ENCODE measurements around the gene LAMB3.

LAMB3 gene

DNA sequence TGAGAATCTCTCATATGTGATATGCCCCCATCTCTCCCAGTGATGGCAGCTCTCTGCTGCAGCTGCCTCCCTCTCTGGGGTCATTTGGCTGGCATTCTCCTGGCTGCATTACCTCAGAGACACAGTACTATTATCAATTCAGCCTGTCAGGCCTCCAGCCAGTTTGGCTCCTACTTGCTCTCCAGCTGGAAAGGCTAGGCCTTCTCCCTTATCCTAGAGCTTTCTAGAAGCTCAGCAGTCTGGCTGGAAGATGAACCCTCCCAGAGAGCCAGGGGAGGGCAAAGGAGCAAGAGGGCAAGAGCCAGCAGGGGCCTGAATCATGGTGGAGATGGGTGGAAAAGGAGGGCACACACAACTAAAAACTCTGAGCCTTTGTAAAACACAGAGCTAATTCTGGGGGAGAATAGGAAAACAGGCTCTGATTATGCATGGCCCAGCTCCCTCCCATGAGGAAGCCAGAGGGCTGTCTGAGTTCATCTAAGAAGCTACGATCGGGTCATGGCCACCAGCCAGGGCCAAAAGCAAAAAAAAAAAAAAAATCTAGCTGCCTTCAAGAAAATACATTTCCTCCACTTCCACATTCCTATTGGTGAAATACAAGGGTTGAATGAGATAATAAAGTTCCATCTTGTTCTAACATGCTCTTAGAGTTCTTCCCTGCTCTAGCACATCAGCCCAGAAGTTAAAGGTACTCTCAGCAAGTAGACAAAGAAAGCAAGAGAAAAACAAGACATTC, 8.8 kb downstream of the LAMB3 start:
- DNase-seq (ENCODE audit: extremely low spot score): no peak

DNA sequence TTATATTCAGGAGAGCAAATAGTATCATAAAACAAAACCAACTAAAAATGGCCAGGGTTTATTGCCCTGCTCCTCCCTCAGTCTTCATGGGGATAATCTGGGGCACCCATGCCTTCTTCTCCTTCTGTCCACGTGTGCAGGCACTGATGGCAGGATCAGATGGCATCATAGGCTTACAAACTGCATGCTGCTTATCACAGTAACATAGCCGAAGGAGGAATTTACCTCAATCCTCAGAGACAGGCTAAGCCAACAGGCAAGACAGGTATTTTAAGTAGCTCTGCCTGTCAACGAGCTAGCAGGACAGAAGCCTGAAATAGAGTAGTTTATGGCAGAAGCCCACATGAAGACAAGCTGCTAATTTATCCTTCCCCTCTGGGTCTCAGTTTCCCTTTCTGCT, 9.4 kb downstream of the LAMB3 start:
- no peak for TF ChIP-seq HDGF (IDR thresholded peaks at IDR 0.05; ENCODE audit: borderline replicate concordance)
- no peak for TF ChIP-seq FOXK2 (IDR thresholded peaks at IDR 0.05)
- TF ChIP-seq SUZ12 (IDR thresholded peaks at IDR 0.05): no peak
- no peak for TF ChIP-seq NFRKB (IDR thresholded peaks at IDR 0.05)
- TF ChIP-seq ZNF384 (IDR thresholded peaks at IDR 0.05): no peak
- TF ChIP-seq CTBP1 (IDR thresholded peaks at IDR 0.05; ENCODE audit: borderline replicate concordance): no peak
- TF ChIP-seq LEF1 (IDR thresholded peaks at IDR 0.05; ENCODE audit: borderline replicate concordance): no peak
- no peak for TF ChIP-seq SP1 (IDR thresholded peaks at IDR 0.05)
- TF ChIP-seq ELF4 (IDR thresholded peaks at IDR 0.05): no peak
- TF ChIP-seq BHLHE40 (IDR thresholded peaks at IDR 0.05; ENCODE audit: borderline replicate concordance): no peak
- TF ChIP-seq, protein P1, sequence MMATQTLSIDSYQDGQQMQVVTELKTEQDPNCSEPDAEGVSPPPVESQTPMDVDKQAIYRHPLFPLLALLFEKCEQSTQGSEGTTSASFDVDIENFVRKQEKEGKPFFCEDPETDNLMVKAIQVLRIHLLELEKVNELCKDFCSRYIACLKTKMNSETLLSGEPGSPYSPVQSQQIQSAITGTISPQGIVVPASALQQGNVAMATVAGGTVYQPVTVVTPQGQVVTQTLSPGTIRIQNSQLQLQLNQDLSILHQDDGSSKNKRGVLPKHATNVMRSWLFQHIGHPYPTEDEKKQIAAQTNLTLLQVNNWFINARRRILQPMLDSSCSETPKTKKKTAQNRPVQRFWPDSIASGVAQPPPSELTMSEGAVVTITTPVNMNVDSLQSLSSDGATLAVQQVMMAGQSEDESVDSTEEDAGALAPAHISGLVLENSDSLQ (IDR thresholded peaks at IDR 0.05): no peak
- no peak for TF ChIP-seq L3MBTL2 (conservative IDR thresholded peaks at IDR 0.05)
- no peak for TF ChIP-seq FOXM1 (IDR thresholded peaks at IDR 0.05; ENCODE audit: borderline replicate concordance)
- no peak for TF ChIP-seq ARNT (IDR thresholded peaks at IDR 0.05)
- no peak for TF ChIP-seq TARDBP (IDR thresholded peaks at IDR 0.05)
- CTCF ChIA-PET: interaction anchor here (0.7 to 0.8 kb wide), 2 partner anchors 14 to 394 kb away, joined by 3 to 5 read pairs; no protein-coding TSS in a partner anchor
- POLR2A ChIA-PET: no interaction called here
- DNase-seq (ENCODE audit: extremely low spot score): no peak

More for the DNA sequence above, 8.8 kb downstream of the LAMB3 start:
- TF ChIP-seq SP1 (IDR thresholded peaks at IDR 0.05) (no peak), FOXK2 (IDR thresholded peaks at IDR 0.05) (no peak), CTBP1 (IDR thresholded peaks at IDR 0.05; ENCODE audit: borderline replicate concordance) (no peak), NFRKB (IDR thresholded peaks at IDR 0.05) (no peak), BHLHE40 (IDR thresholded peaks at IDR 0.05; ENCODE audit: borderline replicate concordance) (no peak), ZNF384 (IDR thresholded peaks at IDR 0.05) (no peak), ARNT (IDR thresholded peaks at IDR 0.05) (no peak), FOXM1 (IDR thresholded peaks at IDR 0.05; ENCODE audit: borderline replicate concordance) (no peak)
- TF ChIP-seq, protein P1 (IDR thresholded peaks at IDR 0.05): no peak
- ChIA-PET POLR2A (no interaction called here), CTCF (interaction anchor here (0.7 kb wide), 1 partner anchor 982 kb away, joined by 3 read pairs; no protein-coding TSS in a partner anchor)

DNA sequence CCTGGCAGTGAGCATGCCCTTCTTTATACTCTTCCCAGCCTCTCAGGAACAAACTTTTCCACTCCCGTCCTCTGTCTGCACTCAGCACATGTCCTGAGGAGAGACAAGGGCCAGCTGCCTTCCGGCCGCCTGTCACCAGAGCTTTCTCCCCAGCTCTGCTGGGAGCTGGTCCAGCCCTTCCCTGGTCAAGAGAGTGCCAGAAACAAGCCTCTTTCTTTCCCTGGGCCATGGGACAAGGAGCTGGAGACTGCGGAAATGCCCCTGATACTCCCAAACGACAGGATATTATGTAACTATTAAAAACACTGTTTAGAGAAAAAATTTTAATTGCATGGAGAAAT, 10.4 kb downstream of the LAMB3 start:
- ChIA-PET CTCF (no interaction called here), POLR2A (no interaction called here)

DNA sequence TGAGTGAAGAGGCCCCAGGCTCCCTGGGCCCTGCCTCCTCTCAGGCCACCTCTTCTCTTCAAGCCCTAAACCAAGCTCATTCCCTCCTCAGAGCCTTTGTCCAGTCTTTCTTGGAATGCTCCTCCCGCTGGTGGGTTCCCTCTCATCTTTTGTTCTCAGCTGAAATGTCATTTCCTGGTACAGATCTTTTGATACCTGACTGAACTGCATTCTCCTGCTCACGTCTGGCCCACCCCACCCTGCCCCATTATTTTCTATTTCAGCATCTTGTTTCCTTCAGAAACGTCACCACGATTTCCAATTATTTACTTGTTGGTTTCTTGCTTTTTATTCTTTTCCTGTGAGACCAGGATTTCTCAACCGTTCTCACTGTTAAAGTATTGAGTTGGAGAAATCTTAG, 16.4 kb downstream of the LAMB3 start:
- no peak for TF ChIP-seq TARDBP (IDR thresholded peaks at IDR 0.05)
- TF ChIP-seq ARNT (IDR thresholded peaks at IDR 0.05): no peak
- TF ChIP-seq ELF4 (IDR thresholded peaks at IDR 0.05): no peak
- TF ChIP-seq L3MBTL2 (conservative IDR thresholded peaks at IDR 0.05): no peak
- TF ChIP-seq HDGF (IDR thresholded peaks at IDR 0.05; ENCODE audit: borderline replicate concordance): no peak
- ChIA-PET CTCF (interaction anchor here (0.6 kb wide), 1 partner anchor 36 kb away, joined by 3 read pairs; no protein-coding TSS in a partner anchor), POLR2A (no interaction called here)
- no peak for DNase-seq (ENCODE audit: extremely low spot score)

More for the DNA sequence above, 10.4 kb downstream of the LAMB3 start:
- no peak for DNase-seq (ENCODE audit: extremely low spot score)
- no peak for TF ChIP-seq TARDBP (IDR thresholded peaks at IDR 0.05)
- no peak for TF ChIP-seq FOXK2 (IDR thresholded peaks at IDR 0.05)
- TF ChIP-seq, protein P1 (IDR thresholded peaks at IDR 0.05): no peak
- no peak for TF ChIP-seq FOXM1 (IDR thresholded peaks at IDR 0.05; ENCODE audit: borderline replicate concordance)
- TF ChIP-seq SP1 (IDR thresholded peaks at IDR 0.05): no peak
- no peak for TF ChIP-seq ZNF384 (IDR thresholded peaks at IDR 0.05)
- TF ChIP-seq L3MBTL2 (conservative IDR thresholded peaks at IDR 0.05): no peak
- no peak for TF ChIP-seq NFRKB (IDR thresholded peaks at IDR 0.05)
- no peak for TF ChIP-seq BHLHE40 (IDR thresholded peaks at IDR 0.05; ENCODE audit: borderline replicate concordance)
- TF ChIP-seq LEF1 (IDR thresholded peaks at IDR 0.05; ENCODE audit: borderline replicate concordance): no peak
- TF ChIP-seq ELF4 (IDR thresholded peaks at IDR 0.05): no peak
- no peak for TF ChIP-seq FOXA1 (IDR thresholded peaks at IDR 0.05)
- TF ChIP-seq HDGF (IDR thresholded peaks at IDR 0.05; ENCODE audit: borderline replicate concordance): no peak
- TF ChIP-seq ARNT (IDR thresholded peaks at IDR 0.05): no peak
- TF ChIP-seq CTBP1 (IDR thresholded peaks at IDR 0.05; ENCODE audit: borderline replicate concordance): no peak
- TF ChIP-seq SUZ12 (IDR thresholded peaks at IDR 0.05): no peak

DNA sequence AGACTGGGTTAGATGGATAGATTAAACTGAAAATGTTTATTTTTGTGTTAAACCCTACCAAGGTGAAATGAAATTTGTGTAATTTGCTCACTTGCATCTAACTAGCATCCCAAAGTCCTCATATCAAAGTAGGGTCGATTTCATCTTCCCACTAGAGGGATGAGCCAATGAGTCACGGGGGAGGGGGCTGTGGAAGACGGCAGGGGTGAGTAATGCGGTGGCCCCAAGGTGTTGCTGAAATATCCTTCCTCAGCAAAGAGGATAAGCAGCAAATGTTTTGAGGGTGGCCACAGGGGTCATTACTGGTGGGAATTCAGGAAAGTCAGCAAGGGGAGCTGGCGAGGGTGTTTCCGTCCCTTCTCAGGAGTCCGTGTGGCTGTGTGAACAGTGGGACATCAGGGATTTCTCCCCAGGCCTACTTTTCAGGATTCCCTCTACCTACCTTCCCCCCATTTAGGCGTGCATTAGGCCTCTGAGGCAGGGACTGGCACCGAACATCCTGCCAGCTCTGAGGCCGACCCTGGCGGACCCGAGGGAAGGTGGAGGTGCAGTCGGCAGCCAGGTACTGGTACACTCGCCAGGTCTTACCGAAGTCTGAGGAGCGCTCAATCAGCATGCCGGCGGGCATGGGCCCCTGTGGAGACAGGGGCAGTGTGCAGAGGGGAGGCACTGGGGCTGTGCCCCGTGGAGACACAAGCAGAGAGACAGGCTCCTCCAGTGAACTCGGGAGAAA, 18.1 kb downstream of the LAMB3 start:
- POLR2A ChIA-PET: no interaction called here
- TF ChIP-seq ZNF384 (IDR thresholded peaks at IDR 0.05) (no peak), BHLHE40 (IDR thresholded peaks at IDR 0.05; ENCODE audit: borderline replicate concordance) (no peak), L3MBTL2 (conservative IDR thresholded peaks at IDR 0.05) (no peak), FOXA1 (IDR thresholded peaks at IDR 0.05) (no peak), ARNT (IDR thresholded peaks at IDR 0.05) (no peak)
- CTCF ChIA-PET: interaction anchor here (0.6 kb wide), 1 partner anchor 24 kb away, joined by 3 read pairs; no protein-coding TSS in a partner anchor
- DNase-seq (ENCODE audit: extremely low spot score): no peak
